Gastroesophageal sphincter (tissue), 4 donors: ENCODE data around the gene NELFA. TPM values are rescaled to one million over a fixed set of nuclear protein-coding genes. Genes with fewer than 3 reads are reported as not detected.

Experiments used
- ATAC-seq: fragments of 150-250 bp; one replicate; pipeline ENCODE4 v1.9.1; 2016; ENCODE audit warnings: mild to moderate bottlenecking, moderate library complexity
- H3K27ac ChIP-seq, 4 donors: fragments of 200-600 bp; sonication (generic) in 3 of 4; 1 replicate in 3 of 4; 2 replicates in 1 of 4; pipeline ENCODE4 v1.5.1; 2016 to 2019
- H3K27me3 ChIP-seq: fragments of 200-600 bp; sonication (generic); one replicate; pipeline ENCODE4 v1.5.1; 2019
- H3K36me3 ChIP-seq, 2 donors: fragments of 200-600 bp; sonication (generic); one replicate each; pipeline ENCODE4 v1.5.1; 2019; ENCODE audit warnings: control low read depth in 1 of 2
- H3K4me1 ChIP-seq, 3 donors: fragments of 200-600 bp; sonication (generic); 1 replicate in 2 of 3; 2 replicates in 1 of 3; pipeline ENCODE4 v1.5.1; 2016 to 2019; ENCODE audit warnings: control low read depth in 2 of 3
- H3K4me3 ChIP-seq, 2 donors: fragments of 200-600 bp; sonication (generic); one replicate each; pipeline ENCODE4 v1.5.1; 2019; ENCODE audit warnings: mild to moderate bottlenecking in 1 of 2, moderate library complexity in 1 of 2
- H3K9me3 ChIP-seq, 3 donors: fragments of 200-600 bp; sonication (generic); one replicate each; pipeline ENCODE4 v1.5.1; 2017 to 2019; ENCODE audit warnings: control low read depth in 2 of 3
- EP300 ChIP-seq: sonication (generic); formaldehyde crosslinking; IDR thresholded peaks from one replicate; pipeline ENCODE4 v1.6.1; 2017; ENCODE audit warnings: antibody characterized with exemption, mild to moderate bottlenecking
- POLR2A ChIP-seq, 2 donors: fragments of 450-650 bp; IDR thresholded peaks; one replicate each; pipeline ENCODE4 v1.6.1; 2017; ENCODE audit warnings: antibody characterized with exemption in 2 of 2, mild to moderate bottlenecking in 2 of 2, moderate library complexity in 1 of 2
- POLR2AphosphoS5 ChIP-seq: sonication (generic); formaldehyde crosslinking; IDR thresholded peaks from one replicate; pipeline ENCODE4 v1.6.1; 2017; ENCODE audit warnings: antibody characterized with exemption
- WGBS, 2 donors: methylation state at CpG; one replicate each; pipeline ENCODE4 v1.1.5; 2018; ENCODE audit warnings: low coverage in 1 of 2; 5-methylcytosine and 5-hydroxymethylcytosine counted together
- total RNA-seq, 4 donors: library from RNA; depleted of rRNA; stranded (reverse); fragments of >200 nt; gene quantifications; one replicate each; pipeline ENCODE4 v1.1.0, GENCODE V29; 2016
- TF ChIP-seq, protein P1 (sequence below), 4 experiments: fragments of 200-600 bp in 2 of 4; fragments of 450-650 bp in 2 of 4; sonication (generic) in 1 of 4; IDR thresholded peaks; one replicate each; pipeline ENCODE4 v1.5.1; 2017 to 2019; ENCODE audit warnings: antibody characterized with exemption in 4 of 4, mild to moderate bottlenecking in 2 of 4, moderate library complexity in 2 of 4

The NELFA gene
- 10 to 100 TPM; 14.5 to 19.4 (median 17.5) TPM for total RNA-seq

- H3K4me1 ChIP-seq = peaks cover 0 to 38% (median 10%) of the 10 kb centered on the region in 3 donors
- TF ChIP-seq, protein P1, sequence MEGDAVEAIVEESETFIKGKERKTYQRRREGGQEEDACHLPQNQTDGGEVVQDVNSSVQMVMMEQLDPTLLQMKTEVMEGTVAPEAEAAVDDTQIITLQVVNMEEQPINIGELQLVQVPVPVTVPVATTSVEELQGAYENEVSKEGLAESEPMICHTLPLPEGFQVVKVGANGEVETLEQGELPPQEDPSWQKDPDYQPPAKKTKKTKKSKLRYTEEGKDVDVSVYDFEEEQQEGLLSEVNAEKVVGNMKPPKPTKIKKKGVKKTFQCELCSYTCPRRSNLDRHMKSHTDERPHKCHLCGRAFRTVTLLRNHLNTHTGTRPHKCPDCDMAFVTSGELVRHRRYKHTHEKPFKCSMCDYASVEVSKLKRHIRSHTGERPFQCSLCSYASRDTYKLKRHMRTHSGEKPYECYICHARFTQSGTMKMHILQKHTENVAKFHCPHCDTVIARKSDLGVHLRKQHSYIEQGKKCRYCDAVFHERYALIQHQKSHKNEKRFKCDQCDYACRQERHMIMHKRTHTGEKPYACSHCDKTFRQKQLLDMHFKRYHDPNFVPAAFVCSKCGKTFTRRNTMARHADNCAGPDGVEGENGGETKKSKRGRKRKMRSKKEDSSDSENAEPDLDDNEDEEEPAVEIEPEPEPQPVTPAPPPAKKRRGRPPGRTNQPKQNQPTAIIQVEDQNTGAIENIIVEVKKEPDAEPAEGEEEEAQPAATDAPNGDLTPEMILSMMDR (IDR thresholded peaks at IDR 0.05) = peak in 3 of 4 experiments; percentile 51 to 61 (median 52)
- TF ChIP-seq EP300 (no peak), POLR2AphosphoS5 (peak; percentile 70), POLR2A (IDR thresholded peaks at IDR 0.05) (peak; percentile 52 to 64)
- peak within 1 kb of the TSS; percentile 85 to 97 for H3K4me3 ChIP-seq
- 0% methylated on average over 2 of the region's 95 CpGs; no CpG with 5 or more reads in 1 of the 2 donors for whole genome bisulfite sequencing, 2 donors
- H3K9me3 ChIP-seq = no peaks in the 10 kb centered on the region
- H3K36me3 ChIP-seq = peaks cover 0 to 21% of the 10 kb centered on the region in 2 donors
- ATAC-seq = peak; percentile 95
- H3K27me3 ChIP-seq = no peaks in the 10 kb centered on the region
- H3K27ac ChIP-seq = peak within 1 kb of the TSS; percentile 88 to 99 (median 96)
Observed at GRCh38 chr4:2008921-2009650, at the start of gene NELFA. NELFA (minus strand) TSS chr4:2008974; CDS start chr4:2008959, 15 bp downstream.

- 54 to 66% methylated on average over 8 to 20 of the region's 26 CpGs for WGBS, 2 donors
- peaks cover 0 to 25% (median 4%) of the 10 kb centered on the region in 3 donors for H3K4me1 ChIP-seq
- H3K27me3 ChIP-seq = peaks cover 92% of the 10 kb centered on the region
- ATAC-seq = no peak
- TF ChIP-seq EP300 = no peak
- no peak overlapping the region for H3K27ac ChIP-seq
- no peaks in the 10 kb centered on the region for H3K9me3 ChIP-seq
- no peaks in the 10 kb centered on the region for H3K36me3 ChIP-seq
- H3K4me3 ChIP-seq = no peak overlapping the region
Observed at GRCh38 chr4:2057382-2058065, 48.8 kb upstream of the NELFA start.

GRCh38 chr4:2054217-2054616, 45.4 kb upstream of the NELFA start:
- peaks cover 0 to 9% (median 0%) of the 10 kb centered on the region in 3 donors for H3K4me1 ChIP-seq
- H3K36me3 ChIP-seq = no peaks in the 10 kb centered on the region
- TF ChIP-seq, protein P1 (IDR thresholded peaks at IDR 0.05) = no peak
- TF ChIP-seq POLR2AphosphoS5 (no peak), POLR2A (IDR thresholded peaks at IDR 0.05) (no peak), EP300 (no peak)
- H3K4me3 ChIP-seq = no peak overlapping the region
- no peak overlapping the region for H3K27ac ChIP-seq
- H3K9me3 ChIP-seq = no peaks in the 10 kb centered on the region
- peaks cover 84% of the 10 kb centered on the region for H3K27me3 ChIP-seq
- 57 to 62% methylated on average over 6 of the region's 6 CpGs for WGBS, 2 donors
- no peak for ATAC-seq

- Histone ChIP-seq H3K9me3 (no peaks in the 10 kb centered on the region), H3K4me1 (no peaks in the 10 kb centered on the region), H3K4me3 (no peak overlapping the region), H3K27ac (no peak overlapping the region), H3K27me3 (peaks cover 85% of the 10 kb centered on the region), H3K36me3 (no peaks in the 10 kb centered on the region)
- WGBS, 2 donors = 49 to 86% methylated on average over 5 of the region's 10 CpGs
- TF ChIP-seq EP300 (no peak), POLR2AphosphoS5 (no peak), POLR2A (IDR thresholded peaks at IDR 0.05) (no peak)
- TF ChIP-seq, protein P1 (IDR thresholded peaks at IDR 0.05) = no peak
- ATAC-seq = no peak
Observed at GRCh38 chr4:2051086-2051485, 42.3 kb upstream of the NELFA start.

GRCh38 chr4:2049811-2050210, 41.0 kb upstream of the NELFA start:
- TF ChIP-seq, protein P1 (IDR thresholded peaks at IDR 0.05) = no peak
- TF ChIP-seq EP300 = no peak
- TF ChIP-seq POLR2AphosphoS5 = no peak
- no peak for TF ChIP-seq POLR2A (IDR thresholded peaks at IDR 0.05)
- Histone ChIP-seq H3K9me3 (peaks cover 0 to 1% (median 0%) of the 10 kb centered on the region in 3 donors), H3K4me3 (no peak overlapping the region), H3K36me3 (no peaks in the 10 kb centered on the region), H3K27me3 (peaks cover 85% of the 10 kb centered on the region), H3K4me1 (no peaks in the 10 kb centered on the region), H3K27ac (no peak overlapping the region)
- ATAC-seq = no peak
- WGBS, 2 donors = 73% methylated on average over 4 of the region's 7 CpGs; no CpG with 5 or more reads in 1 of the 2 donors
